GM12878 (cell line): ENCODE data around the gene MFN2. TPM values are rescaled to one million over a fixed set of nuclear protein-coding genes. Genes with fewer than 3 reads are reported as not detected.

Experiments used
- EGR1 ChIP-seq, 2 experiments: IDR thresholded peaks; 1 replicate in 1 of 2; 2 replicates in 1 of 2; pipeline ENCODE4 v1.6.1; 2011 to 2012; ENCODE audit warnings: low read depth in 2 of 2, low read length in 2 of 2, borderline replicate concordance in 1 of 2, mild to moderate bottlenecking in 1 of 2, moderate library complexity in 1 of 2
- LARP7 ChIP-seq: fragments of 450-650 bp; IDR thresholded peaks from 2 replicates; pipeline ENCODE4 v1.6.1; 2017; ENCODE audit warnings: mild to moderate bottlenecking
- MEF2A ChIP-seq: IDR thresholded peaks from 2 replicates; pipeline ENCODE4 v1.6.1; 2011; ENCODE audit warnings: low read depth, mild to moderate bottlenecking, low read length, moderate library complexity; ENCODE audit not compliant: insufficient read depth
- POLR2AphosphoS2 ChIP-seq: IDR thresholded peaks from 2 replicates; pipeline ENCODE4 v1.6.1; 2011; ENCODE audit warnings: low read depth, mild to moderate bottlenecking, low read length, improper control_type of control experiment, moderate library complexity
- RB1 ChIP-seq: fragments of 450-650 bp; formaldehyde crosslinking; IDR thresholded peaks from 2 replicates; pipeline ENCODE4 v1.6.1; 2017; ENCODE audit warnings: mild to moderate bottlenecking, borderline replicate concordance
- SMARCA5 ChIP-seq: fragments of 450-650 bp; IDR thresholded peaks from 2 replicates; pipeline ENCODE4 v1.6.1; 2017; ENCODE audit warnings: mild to moderate bottlenecking
- SREBF2 ChIP-seq: IDR thresholded peaks from 2 replicates; pipeline ENCODE4 v1.6.1; 2012; ENCODE audit warnings: mild to moderate bottlenecking, low read length
- SRF ChIP-seq, 2 experiments: IDR thresholded peaks; 2 replicates each; pipeline ENCODE4 v1.6.1; 2011; ENCODE audit warnings: low read depth in 2 of 2, low read length in 2 of 2, mild to moderate bottlenecking in 1 of 2, moderate library complexity in 1 of 2
- TCF3 ChIP-seq: IDR thresholded peaks from 2 replicates; pipeline ENCODE4 v1.6.1; 2012; ENCODE audit warnings: low read depth, mild to moderate bottlenecking, low read length, borderline replicate concordance; ENCODE audit not compliant: insufficient read depth
- ZBTB33 ChIP-seq: fragments of 450-650 bp; IDR thresholded peaks from 2 replicates; pipeline ENCODE4 v1.6.1; 2017; ENCODE audit warnings: mild to moderate bottlenecking
- polyA plus RNA-seq, 11 experiments: library from polyadenylated mRNA; depleted of rRNA in 4 of 11; unstranded in 6 of 11; stranded (reverse) in 5 of 11; fragments of >200 nt; fragmentation: Nextera tagmentation in 4 of 11; fragmentation: Illumina TruSeq in 1 of 11; extraction: Ambion mirVana in 4 of 11; extraction: Trizol in 1 of 11; gene quantifications; 1 replicate in 1 of 11; 2 replicates in 10 of 11; pipeline versions ENCODE4 v1.2.1 to v1.2.3, GENCODE V29; 2011 to 2016; ENCODE audit warnings: inconsistent platforms in 2 of 11, missing spikeins in 2 of 11, low read depth in 1 of 11
- total RNA-seq, 4 experiments: library from RNA; depleted of rRNA in 3 of 4; stranded (reverse); fragments of >200 nt in 3 of 4; fragmentation: Illumina TruSeq in 1 of 4; extraction: Trizol in 1 of 4; gene quantifications; 2 replicates each; pipeline versions ENCODE4 v1.2.1 to v1.2.3, GENCODE V29; 2013 to 2021
- TF ChIP-seq, protein P1 (sequence below): fragments of 450-650 bp; IDR thresholded peaks from 2 replicates; pipeline ENCODE4 v1.6.1; 2017; ENCODE audit warnings: mild to moderate bottlenecking, moderate library complexity

The MFN2 gene
- total and polyA plus RNA-seq, 10 of the 15 experiments (the other 5 are each of a cell fraction or from before 2014, with no cell fraction given): 5.3 to 64.4 (median 48.1) TPM

- TF ChIP-seq ZBTB33 (no peak), SMARCA5 (0 out of 2 replicates have a peak, but pooled peaks have one; percentile 25), SRF (IDR thresholded peaks at IDR 0.05; ENCODE audit: low read depth in 2 of 2, low read length in 2 of 2) (peak; percentile 30 to 84; a peak in 3 of 4 replicates), POLR2AphosphoS2 (peak; percentile 58; the same call in 1 of the 2 replicates), RB1 (peak; percentile 85; the same call in 1 of the 2 replicates), TCF3 (0 out of 2 replicates have a peak, but pooled peaks have one; percentile 31), EGR1 (IDR thresholded peaks at IDR 0.05; ENCODE audit: borderline replicate concordance in 1 of 2, low read depth in 2 of 2, low read length in 2 of 2) (peak; percentile 56 to 89; a peak in 2 of 3 replicates), LARP7 (peak; percentile 72; the same call in 1 of the 2 replicates), MEF2A (no peak), SREBF2 (peak; percentile 11; the same call in 1 of the 2 replicates)
- TF ChIP-seq, protein P1, sequence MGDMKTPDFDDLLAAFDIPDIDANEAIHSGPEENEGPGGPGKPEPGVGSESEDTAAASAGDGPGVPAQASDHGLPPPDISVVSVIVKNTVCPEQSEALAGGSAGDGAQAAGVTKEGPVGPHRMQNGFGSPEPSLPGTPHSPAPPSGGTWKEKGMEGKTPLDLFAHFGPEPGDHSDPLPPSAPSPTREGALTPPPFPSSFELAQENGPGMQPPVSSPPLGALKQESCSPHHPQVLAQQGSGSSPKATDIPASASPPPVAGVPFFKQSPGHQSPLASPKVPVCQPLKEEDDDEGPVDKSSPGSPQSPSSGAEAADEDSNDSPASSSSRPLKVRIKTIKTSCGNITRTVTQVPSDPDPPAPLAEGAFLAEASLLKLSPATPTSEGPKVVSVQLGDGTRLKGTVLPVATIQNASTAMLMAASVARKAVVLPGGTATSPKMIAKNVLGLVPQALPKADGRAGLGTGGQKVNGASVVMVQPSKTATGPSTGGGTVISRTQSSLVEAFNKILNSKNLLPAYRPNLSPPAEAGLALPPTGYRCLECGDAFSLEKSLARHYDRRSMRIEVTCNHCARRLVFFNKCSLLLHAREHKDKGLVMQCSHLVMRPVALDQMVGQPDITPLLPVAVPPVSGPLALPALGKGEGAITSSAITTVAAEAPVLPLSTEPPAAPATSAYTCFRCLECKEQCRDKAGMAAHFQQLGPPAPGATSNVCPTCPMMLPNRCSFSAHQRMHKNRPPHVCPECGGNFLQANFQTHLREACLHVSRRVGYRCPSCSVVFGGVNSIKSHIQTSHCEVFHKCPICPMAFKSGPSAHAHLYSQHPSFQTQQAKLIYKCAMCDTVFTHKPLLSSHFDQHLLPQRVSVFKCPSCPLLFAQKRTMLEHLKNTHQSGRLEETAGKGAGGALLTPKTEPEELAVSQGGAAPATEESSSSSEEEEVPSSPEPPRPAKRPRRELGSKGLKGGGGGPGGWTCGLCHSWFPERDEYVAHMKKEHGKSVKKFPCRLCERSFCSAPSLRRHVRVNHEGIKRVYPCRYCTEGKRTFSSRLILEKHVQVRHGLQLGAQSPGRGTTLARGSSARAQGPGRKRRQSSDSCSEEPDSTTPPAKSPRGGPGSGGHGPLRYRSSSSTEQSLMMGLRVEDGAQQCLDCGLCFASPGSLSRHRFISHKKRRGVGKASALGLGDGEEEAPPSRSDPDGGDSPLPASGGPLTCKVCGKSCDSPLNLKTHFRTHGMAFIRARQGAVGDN: 0 out of 2 replicates have a peak, but pooled peaks have one; percentile 32
Measured at GRCh38 chr1:11979851-11980675, at the start of gene MFN2 (continued).
